ENCODE measurements around the gene MYO7B.

DNA sequence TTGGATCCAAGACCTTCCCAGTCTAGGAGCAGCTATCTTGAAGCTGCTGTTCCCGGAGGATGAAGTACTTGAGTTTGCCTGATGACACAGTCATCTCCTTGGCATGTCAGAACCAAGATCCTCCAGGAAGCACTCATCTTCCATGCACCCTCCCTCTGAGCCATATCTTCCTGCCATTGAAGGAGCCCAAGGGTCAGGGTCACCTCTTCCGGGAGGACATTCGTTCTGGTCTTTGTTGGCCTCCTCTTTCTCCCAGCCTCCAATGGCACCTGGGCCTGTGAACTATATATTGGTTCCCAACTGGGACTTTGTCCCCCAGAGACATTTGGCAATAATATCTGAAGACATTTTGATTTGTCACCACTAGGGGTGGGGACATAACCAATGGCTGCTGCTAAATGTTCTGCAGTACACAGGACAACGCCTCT is 4.2 kb upstream of the MYO7B start:
- TF ChIP-seq, protein P1, sequence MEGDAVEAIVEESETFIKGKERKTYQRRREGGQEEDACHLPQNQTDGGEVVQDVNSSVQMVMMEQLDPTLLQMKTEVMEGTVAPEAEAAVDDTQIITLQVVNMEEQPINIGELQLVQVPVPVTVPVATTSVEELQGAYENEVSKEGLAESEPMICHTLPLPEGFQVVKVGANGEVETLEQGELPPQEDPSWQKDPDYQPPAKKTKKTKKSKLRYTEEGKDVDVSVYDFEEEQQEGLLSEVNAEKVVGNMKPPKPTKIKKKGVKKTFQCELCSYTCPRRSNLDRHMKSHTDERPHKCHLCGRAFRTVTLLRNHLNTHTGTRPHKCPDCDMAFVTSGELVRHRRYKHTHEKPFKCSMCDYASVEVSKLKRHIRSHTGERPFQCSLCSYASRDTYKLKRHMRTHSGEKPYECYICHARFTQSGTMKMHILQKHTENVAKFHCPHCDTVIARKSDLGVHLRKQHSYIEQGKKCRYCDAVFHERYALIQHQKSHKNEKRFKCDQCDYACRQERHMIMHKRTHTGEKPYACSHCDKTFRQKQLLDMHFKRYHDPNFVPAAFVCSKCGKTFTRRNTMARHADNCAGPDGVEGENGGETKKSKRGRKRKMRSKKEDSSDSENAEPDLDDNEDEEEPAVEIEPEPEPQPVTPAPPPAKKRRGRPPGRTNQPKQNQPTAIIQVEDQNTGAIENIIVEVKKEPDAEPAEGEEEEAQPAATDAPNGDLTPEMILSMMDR (IDR thresholded peaks at IDR 0.05), result no peak
- no peak for TF ChIP-seq POLR2A (IDR thresholded peaks at IDR 0.05)

All from lower leg skin (tissue), 3 donors.